HepG2 (cell line): Measurements from ENCODE around the gene C1QL2. TPM values are rescaled to one million over a fixed set of nuclear protein-coding genes. Genes with fewer than 3 reads are reported as not detected.

Experiments used
- ATAC-seq: fragments of 200-7000 bp; cut with Tn5 transposase; 3 replicates; pipeline ENCODE4 v1.9.1; 2020; ENCODE audit warnings: mild to moderate bottlenecking, moderate library complexity
- BruUV-seq: library from RNA; stranded (reverse); fragments of 400-500 nt; replicated peaks from 2 replicates; lab custom pipeline; 2021; lab: Mats Ljungman, UMichigan
- CTCF ChIA-PET: fragments of 300-600 bp; formaldehyde crosslinking; extraction: SDS; loops from one replicate; lab custom pipeline; 2021; ENCODE audit warnings: low total read pairs, inconsistent platforms, low intra/inter-chr PET ratio; lab: Yijun Ruan, JAX
- POLR2A ChIA-PET: fragments of 350-600 bp; sonication (Branson Sonifier 250); formaldehyde crosslinking; loops from one replicate; lab custom pipeline; 2020; ENCODE audit warnings: antibody characterized with exemption, inconsistent platforms; lab: Yijun Ruan, JAX
- DNase-seq: peaks from one replicate; pipeline ENCODE4 v3.0.0-alpha.2; 2015; ENCODE audit warnings: low spot score
- FAIRE-seq: peaks from 3 replicates; lab custom pipeline; 2011; peaks lifted over from hg19 to GRCh38; lab: Jason Lieb, UNC
- H2AFZ ChIP-seq: one replicate; pipeline ENCODE4 v1.6.1; 2011; ENCODE audit warnings: low read length, inconsistent platforms
- H3K27ac ChIP-seq: fragments of 300-600 bp; 3 replicates; pipeline ENCODE4 v1.8.0; 2011; ENCODE audit warnings: mixed run types, mild to moderate bottlenecking, mixed read lengths, low read length, inconsistent platforms; ENCODE audit not compliant: insufficient read depth; ENCODE audit errors: extremely low read length
- H3K27me3 ChIP-seq, 2 experiments: fragments of 200-600 bp in 1 of 2; 2 replicates in 1 of 2; 3 replicates in 1 of 2; pipeline versions ENCODE4 v1.6.0 to v1.8.0; 2011; ENCODE audit warnings: low read length in 2 of 2, mild to moderate bottlenecking in 2 of 2, moderate library complexity in 2 of 2, inconsistent platforms in 1 of 2; ENCODE audit not compliant: insufficient read depth in 2 of 2, control insufficient read depth in 1 of 2
- H3K36me3 ChIP-seq, 2 experiments: fragments of 200-600 bp in 1 of 2; replicated peaks in 1 of 2; 2 replicates in 1 of 2; 3 replicates in 1 of 2; pipeline versions ENCODE4 v1.5.1 to v1.8.0; 2011; ENCODE audit warnings: low read length in 2 of 2, inconsistent platforms in 1 of 2; ENCODE audit not compliant: insufficient read depth in 2 of 2, control insufficient read depth in 1 of 2
- H3K4me1 ChIP-seq: 2 replicates; pipeline ENCODE4 v1.5.1; 2012; ENCODE audit warnings: low read length, inconsistent platforms; ENCODE audit not compliant: insufficient read depth
- H3K4me2 ChIP-seq: 2 replicates; pipeline ENCODE4 v1.6.0; 2011; ENCODE audit warnings: low read depth, low read length, inconsistent platforms
- H3K4me3 ChIP-seq, 3 experiments: fragments of 200-600 bp in 1 of 3; sonication (generic), shearing (Covaris generic) in 1 of 3; replicated peaks in 1 of 3; 2 replicates each; pipeline ENCODE4 v1.5.1; 2011 to 2016; ENCODE audit warnings: low read length in 3 of 3, inconsistent platforms in 2 of 3, low read depth in 2 of 3, mild to moderate bottlenecking in 2 of 3, control low read depth in 1 of 3, mixed read lengths in 1 of 3; ENCODE audit not compliant: insufficient read depth in 1 of 3
- H3K79me2 ChIP-seq: one replicate; pipeline ENCODE4 v1.6.1; 2011; ENCODE audit warnings: low read length, inconsistent platforms; ENCODE audit not compliant: insufficient read depth
- H3K9ac ChIP-seq: 2 replicates; pipeline ENCODE4 v1.6.0; 2011; ENCODE audit warnings: mild to moderate bottlenecking, low read depth, low read length, inconsistent platforms; ENCODE audit not compliant: insufficient read depth
- H3K9me3 ChIP-seq: 2 replicates; pipeline ENCODE4 v1.5.1; 2012; ENCODE audit warnings: mild to moderate bottlenecking, low read length
- H4K20me1 ChIP-seq: 2 replicates; pipeline ENCODE4 v1.6.0; 2011; ENCODE audit warnings: inconsistent platforms, mild to moderate bottlenecking, low read length, moderate library complexity; ENCODE audit not compliant: insufficient read depth
- BATF2 ChIP-seq: sonication (generic); formaldehyde crosslinking; IDR thresholded peaks from 2 replicates; pipeline ENCODE4 v1.8.0; 2022; ENCODE audit warnings: mild to moderate bottlenecking, missing genetic modification reagents, moderate library complexity
- MTF2 ChIP-seq: sonication (generic); formaldehyde crosslinking; IDR thresholded peaks from 2 replicates; pipeline ENCODE4 v1.5.0; 2020; ENCODE audit warnings: missing genetic modification reagents, borderline replicate concordance
- MXD4 ChIP-seq: IDR thresholded peaks from 2 replicates; pipeline ENCODE4 v1.6.1; 2016; ENCODE audit warnings: mild to moderate bottlenecking, missing biosample characterization, missing genetic modification reagents
- RFXAP ChIP-seq: sonication (generic); formaldehyde crosslinking; IDR thresholded peaks from 2 replicates; pipeline ENCODE4 v1.4.0; 2020; ENCODE audit warnings: missing genetic modification reagents, borderline replicate concordance
- SMAD9 ChIP-seq: sonication (generic); formaldehyde crosslinking; IDR thresholded peaks from 2 replicates; pipeline ENCODE4 v1.5.1; 2020; ENCODE audit warnings: mild to moderate bottlenecking, missing genetic modification reagents
- SPEN ChIP-seq: sonication (generic); formaldehyde crosslinking; IDR thresholded peaks from 2 replicates; pipeline ENCODE4 v1.5.1; 2020; ENCODE audit warnings: low read depth, mild to moderate bottlenecking, missing genetic modification reagents
- THAP7 ChIP-seq: sonication (generic); formaldehyde crosslinking; IDR thresholded peaks from 2 replicates; pipeline ENCODE4 v1.8.1; 2023; ENCODE audit warnings: mild to moderate bottlenecking, missing genetic modification reagents
- TRIM22 ChIP-seq: fragments of 450-650 bp; IDR thresholded peaks from 2 replicates; pipeline ENCODE4 v1.6.1; 2017
- YEATS4 ChIP-seq: sonication (generic); formaldehyde crosslinking; IDR thresholded peaks from 2 replicates; pipeline ENCODE4 v1.4.0; 2020; ENCODE audit warnings: missing genetic modification reagents, borderline replicate concordance
- ZBTB40 ChIP-seq, 2 experiments: fragments of 450-650 bp in 1 of 2; sonication (generic) in 1 of 2; formaldehyde crosslinking in 1 of 2; IDR thresholded peaks; 2 replicates each; pipeline versions ENCODE4 v1.6.1 to v1.8.0; 2016 to 2022; ENCODE audit warnings: antibody characterized with exemption in 1 of 2, mild to moderate bottlenecking in 1 of 2, missing genetic modification reagents in 1 of 2
- ZFX ChIP-seq: sonication (generic); formaldehyde crosslinking; IDR thresholded peaks from 2 replicates; pipeline ENCODE4 v1.4.0; 2020; ENCODE audit warnings: mild to moderate bottlenecking, low read depth, missing genetic modification reagents, moderate library complexity
- ZNF501 ChIP-seq: sonication (generic); formaldehyde crosslinking; IDR thresholded peaks from 2 replicates; pipeline ENCODE4 v1.5.1; 2020; ENCODE audit warnings: mild to moderate bottlenecking, moderate library complexity, missing genetic modification reagents
- ZNF746 ChIP-seq: sonication (generic); formaldehyde crosslinking; IDR thresholded peaks from 2 replicates; pipeline ENCODE4 v1.8.0; 2022; ENCODE audit warnings: mild to moderate bottlenecking, missing genetic modification reagents
- ZNF850 ChIP-seq: sonication (generic); formaldehyde crosslinking; conservative IDR thresholded peaks from 2 replicates; pipeline ENCODE4 v1.9.0; 2021; ENCODE audit warnings: mild to moderate bottlenecking, missing genetic modification reagents
- WGBS: methylation state at CpG from one replicate; pipeline ENCODE4 v1.1.6; 2017; ENCODE audit warnings: low lambda C conversion rate; 5-methylcytosine and 5-hydroxymethylcytosine counted together
- in situ Hi-C: cut with HindIII; loops from 2 replicates; pipeline ENCODE4 v1.10.0; 2017; ENCODE audit warnings: low pct_unique_long_range_greater_than_20kb; ENCODE audit not compliant: extremely low pct_ligation_motif_present
- intact Hi-C: fragments of 100-400 bp; cut with micrococcal nuclease; formaldehyde crosslinking; loops from one replicate; pipeline ENCODE4 v1.10.0; 2022; ENCODE audit not compliant: unreplicated experiment
- polyA plus RNA-seq, 8 experiments: library from polyadenylated mRNA; depleted of rRNA in 3 of 8; stranded (reverse) in 7 of 8; unstranded in 1 of 8; fragments of >200 nt; fragmentation: Illumina TruSeq in 4 of 8; extraction: Trizol in 4 of 8; gene quantifications; 2 replicates each; pipeline versions ENCODE4 v1.2.1 to v1.2.3, GENCODE V29; 2011 to 2016; ENCODE audit warnings: low read depth in 4 of 8, missing spikeins in 1 of 8, mixed read lengths in 1 of 8; ENCODE audit not compliant: insufficient read depth in 1 of 8
- total RNA-seq, 5 experiments: library from RNA; depleted of rRNA; stranded (reverse); fragments of >200 nt; fragmentation: Illumina TruSeq; extraction: Trizol; gene quantifications; 2 replicates each; pipeline ENCODE4 v1.2.3, GENCODE V29; 2016; ENCODE audit warnings: low read depth in 1 of 5

C1QL2 gene
- total and polyA plus RNA-seq, 2 of the 13 experiments (the other 11 are each of a cell fraction or from before 2014, with no cell fraction given), result not detected

GRCh38 chr2:119170504-119170903 is 12.0 kb upstream of the C1QL2 start:
- no peaks in the 10 kb centered on the region for H4K20me1 ChIP-seq
- in situ Hi-C loops, result loop anchor here (5.0 kb wide), 1 partner anchor 158 kb away; no protein-coding TSS in a partner anchor
- TF ChIP-seq MXD4 (CRISPR knock-in tag) (no peak), TRIM22 (no peak), SPEN (no peak), RFXAP (no peak), BATF2 (CRISPR knock-in tag) (no peak), THAP7 (CRISPR knock-in tag) (no peak), YEATS4 (CRISPR knock-in tag) (no peak), ZNF746 (CRISPR knock-in tag) (no peak), SMAD9 (CRISPR knock-in tag) (no peak), ZNF850 (CRISPR knock-in tag) (no peak), MTF2 (CRISPR knock-in tag) (no peak), ZFX (CRISPR knock-in tag) (no peak), ZNF501 (no peak), ZBTB40 (IDR thresholded peaks at IDR 0.05) (no peak), ZBTB40 (CRISPR knock-in tag; IDR thresholded peaks at IDR 0.05) (no peak)

More at GRCh38 chr2:119170504-119170903, 12.0 kb upstream of the C1QL2 start:
- no peak overlapping the region for H3K27ac ChIP-seq
- H3K9ac ChIP-seq, result no peak overlapping the region
- ChIA-PET POLR2A (no interaction called here), CTCF (no interaction called here)
- H3K36me3 ChIP-seq, result no peaks in the 10 kb centered on the region
- 7% methylated on average over 11 of the region's 16 CpGs for WGBS
- intact Hi-C loops, result no loop called here
- H3K4me1 ChIP-seq, result no peaks in the 10 kb centered on the region
- H3K27me3 ChIP-seq, result peaks cover 0 to 20% of the 10 kb centered on the region in 2 experiments; a peak in 1 of 5 replicates
- ATAC-seq (no peak), FAIRE-seq (no peak), DNase-seq (no peak)
- no peaks in the 10 kb centered on the region for H3K9me3 ChIP-seq
- no peak overlapping the region for H3K4me2 ChIP-seq
- H2AFZ ChIP-seq, result no peak overlapping the region
- H3K4me3 ChIP-seq, result no peak overlapping the region
- no peaks in the 10 kb centered on the region for H3K79me2 ChIP-seq
- no TSS peak for BruUV-seq
